ENCODE results near the gene CIAPIN1.

CIAPIN1 gene

GRCh38 chr16:57384248-57385070 is 62.7 kb downstream of the CIAPIN1 start:
- no peak for DNase-seq (ENCODE audit: low read depth in 1 of 2, low spot score in 1 of 2)

- no peak for DNase-seq (ENCODE audit: low read depth in 1 of 2, low spot score in 1 of 2)
Observed at GRCh38 chr16:57383276-57384247, 63.6 kb downstream of the CIAPIN1 start.

- no peak for DNase-seq (ENCODE audit: low read depth in 1 of 2, low spot score in 1 of 2)
Observed at GRCh38 chr16:57382535-57383275, 64.5 kb downstream of the CIAPIN1 start.

- DNase-seq (ENCODE audit: low read depth in 1 of 2, low spot score in 1 of 2), result no peak
Observed at GRCh38 chr16:57381791-57382534, 65.2 kb downstream of the CIAPIN1 start.

- no peak for DNase-seq (ENCODE audit: low read depth in 1 of 2, low spot score in 1 of 2)
Observed at GRCh38 chr16:57380671-57381462, 66.3 kb downstream of the CIAPIN1 start.

- DNase-seq (ENCODE audit: low read depth in 1 of 2, low spot score in 1 of 2), result no peak
Observed at GRCh38 chr16:57379579-57379978, 67.6 kb downstream of the CIAPIN1 start.
